Brain microvascular endothelial cell (primary cell): ENCODE data around the gene ZNF595.
A peak's percentile ranks its signal among the peaks of the same experiment; 100 is the strongest.
"Not testable (repeated sequence)": the region's sequence is repeated elsewhere in the genome, so short reads cannot be mapped to it uniquely, and the experiment has no call there.

Source experiments
- DNase-seq: peaks from one replicate; pipeline ENCODE4 v3.0.0-alpha.2; 2020
- H3K27ac ChIP-seq: fragments of 250-450 bp; sonication (Bioruptor Pico); 2 replicates; pipeline ENCODE4 v1.5.1; 2020; ENCODE audit warnings: mild to moderate bottlenecking, moderate library complexity
- H3K27me3 ChIP-seq: fragments of 250-450 bp; sonication (Bioruptor Pico); replicated peaks from 2 replicates; pipeline ENCODE4 v1.5.1; 2020; ENCODE audit warnings: mild to moderate bottlenecking
- H3K36me3 ChIP-seq: fragments of 250-450 bp; sonication (Bioruptor Pico); replicated peaks from 2 replicates; pipeline ENCODE4 v1.5.1; 2020; ENCODE audit warnings: mild to moderate bottlenecking
- H3K4me3 ChIP-seq: 2 replicates; pipeline ENCODE4 v1.5.1; 2011; ENCODE audit warnings: low read depth, mild to moderate bottlenecking, control low read depth, low read length, moderate library complexity
- CTCF ChIP-seq: IDR thresholded peaks from 2 replicates; pipeline ENCODE4 v1.5.1; 2011; ENCODE audit warnings: low read depth, mild to moderate bottlenecking, moderate library complexity, low read length, control low read depth, inconsistent platforms; ENCODE audit errors: missing control alignments
- in situ Hi-C: cut with HindIII; loops from 2 replicates; pipeline ENCODE4 v1.10.0; 2017; ENCODE audit warnings: low sequenced_read_pairs, low pct_ligation_motif_present

ZNF595 gene

GRCh38 chr4:113732-114131, 60.6 kb downstream of the ZNF595 start:
- no peaks in the 10 kb centered on the region for H3K36me3 ChIP-seq
- no peak overlapping the region for H3K4me3 ChIP-seq
- TF ChIP-seq CTCF, result no peak
- DNase-seq, result no peak
- H3K27ac ChIP-seq, result no peak overlapping the region
- in situ Hi-C loops, result no loop called here
- no peaks in the 10 kb centered on the region for H3K27me3 ChIP-seq

GRCh38 chr4:114149-114548, 61.0 kb downstream of the ZNF595 start:
- no peak for DNase-seq
- no peaks in the 10 kb centered on the region for H3K27me3 ChIP-seq
- in situ Hi-C loops, result no loop called here

GRCh38 chr4:116499-116898, 63.4 kb downstream of the ZNF595 start:
- no peak for DNase-seq
- Histone ChIP-seq H3K36me3 (no peaks in the 10 kb centered on the region), H3K27me3 (no peaks in the 10 kb centered on the region), H3K4me3 (no peak overlapping the region), H3K27ac (no peak overlapping the region)
- no peak for TF ChIP-seq CTCF
- in situ Hi-C loops, result no loop called here

More at GRCh38 chr4:114149-114548, 61.0 kb downstream of the ZNF595 start:
- Histone ChIP-seq H3K4me3 (no peak overlapping the region), H3K36me3 (no peaks in the 10 kb centered on the region), H3K27ac (no peak overlapping the region)
- TF ChIP-seq CTCF, result no peak

- Histone ChIP-seq H3K36me3 (no peaks in the 10 kb centered on the region), H3K27ac (no peak overlapping the region), H3K4me3 (no peak overlapping the region), H3K27me3 (no peaks in the 10 kb centered on the region)
- in situ Hi-C loops, result no loop called here
- no peak for TF ChIP-seq CTCF
- no peak for DNase-seq
These were observed 67.5 kb downstream of the ZNF595 start for GRCh38 chr4:120616-121015.

- DNase-seq, result no peak
- Histone ChIP-seq H3K27me3 (no peaks in the 10 kb centered on the region), H3K27ac (no peak overlapping the region), H3K4me3 (no peak overlapping the region), H3K36me3 (no peaks in the 10 kb centered on the region)
- no peak for TF ChIP-seq CTCF
- in situ Hi-C loops, result no loop called here
These were observed 68.4 kb downstream of the ZNF595 start for GRCh38 chr4:121408-122084.

- DNase-seq, in situ Hi-C loops, H3K27ac ChIP-seq: not testable (repeated sequence)
These were observed 70.8 kb downstream of the ZNF595 start for GRCh38 chr4:123922-124274.

More at GRCh38 chr4:123922-124274, 70.8 kb downstream of the ZNF595 start:
- not testable (repeated sequence) for H3K27me3 ChIP-seq, H3K36me3 ChIP-seq
- H3K4me3 ChIP-seq, result peak overlapping the region; percentile 87
